Ovary (tissue), 10 donors: Measurements from ENCODE around the gene PLPPR4. TPM values are rescaled to one million over a fixed set of nuclear protein-coding genes. Genes with fewer than 3 reads are reported as not detected.
A peak's percentile ranks its signal among the peaks of the same experiment; 100 is the strongest.

Source experiments
- DNase-seq, 5 donors: peaks; one replicate each; pipeline ENCODE4 v3.0.0-alpha.2; 2019 to 2020
- H3K27ac ChIP-seq, 2 donors: fragments of 200-600 bp; one replicate each; pipeline versions ENCODE4 v1.5.1 to v1.8.0; 2019 to 2022
- H3K27me3 ChIP-seq: fragments of 200-600 bp; one replicate; pipeline ENCODE4 v1.8.0; 2022
- H3K36me3 ChIP-seq: fragments of 200-600 bp; sonication (generic); one replicate; pipeline ENCODE4 v1.5.1; 2019
- H3K4me1 ChIP-seq: one replicate; pipeline ENCODE4 v1.8.1; 2013; ENCODE audit warnings: mild to moderate bottlenecking, moderate library complexity; ENCODE audit not compliant: insufficient read depth
- H3K4me3 ChIP-seq: fragments of 200-600 bp; sonication (generic); one replicate; pipeline ENCODE4 v1.5.1; 2017
- H3K9me3 ChIP-seq, 2 donors: fragments of 200-600 bp in 1 of 2; sonication (generic) in 1 of 2; one replicate each; pipeline versions ENCODE4 v1.5.1 to v1.8.1; 2013 to 2019; ENCODE audit warnings: mild to moderate bottlenecking in 1 of 2, moderate library complexity in 1 of 2
- EP300 ChIP-seq: sonication (generic); formaldehyde crosslinking; IDR thresholded peaks from one replicate; pipeline ENCODE4 v1.6.1; 2017; ENCODE audit warnings: antibody characterized with exemption
- POLR2A ChIP-seq: fragments of 450-650 bp; IDR thresholded peaks from one replicate; pipeline ENCODE4 v1.6.1; 2017; ENCODE audit warnings: antibody characterized with exemption, mild to moderate bottlenecking, moderate library complexity
- WGBS, 3 donors: extraction: QIAGEN DNeasy Blood & Tissue Kit in 1 of 3; methylation state at CpG; one replicate each; pipeline versions ENCODE4 v1.1.5 to v1.1.7; 2013 to 2017; 5-methylcytosine and 5-hydroxymethylcytosine counted together
- intact Hi-C, 4 donors: fragments of 100-400 bp; cut with DNase I; formaldehyde crosslinking; loops; one replicate each; pipeline versions ENCODE4 v1.11.0 to v1.15.1; 2022 to 2023
- long read RNA-seq, 3 donors: library from polyadenylated mRNA in 2 of 3; unstranded in 2 of 3; transcript quantifications; one replicate each; pipeline ENCODE4 v2.0.0 and lab custom pipeline, GENCODE V29; 2021 to 2026
- polyA plus RNA-seq, 2 donors: library from polyadenylated mRNA; stranded (reverse); fragments of 200-250 nt in 1 of 2; fragments of 350-450 nt in 1 of 2; fragmentation: Illumina TruSeq in 1 of 2; extraction: RNeasy Lipid Tissue Mini Kit (QIAGEN cat#74804) in 1 of 2; gene quantifications; one replicate each; pipeline ENCODE4 v1.2.3, GENCODE V29; 2013 to 2014
- total RNA-seq, 7 donors: library from RNA; depleted of rRNA in 2 of 7; stranded (reverse); fragments of >200 nt in 2 of 7; fragmentation: NEBNext Ultra II Directional in 3 of 7; extraction: Animal tissue kit (Norgen Biotek cat#: 25700) in 3 of 7; gene quantifications; one replicate each; pipeline versions ENCODE4 v1.1.0 to v1.2.4, GENCODE V29; 2016 to 2023
- TF ChIP-seq, protein P1 (sequence below), 3 donors: fragments of 450-650 bp in 2 of 3; fragments of 200-600 bp in 1 of 3; IDR thresholded peaks; one replicate each; pipeline versions ENCODE4 v1.5.1 to v1.8.0; 2016 to 2022; ENCODE audit warnings: antibody characterized with exemption in 3 of 3, mild to moderate bottlenecking in 1 of 3
- donor health status: DM: no; HTN: no; CAD: no; lungs with moderate emphysema.
- donor health status: DM: no; HTN: no; CAD: no.
- donor health status: Bipolar disorder and iron deficiency.
- donor health status: DM: yes; HTN: yes; CAD: no.
- donor health status: DM: no; HTN: no; CAD: no.
- donor health status: DM: yes; HTN: yes; CAD: no.

The PLPPR4 gene, protein sequence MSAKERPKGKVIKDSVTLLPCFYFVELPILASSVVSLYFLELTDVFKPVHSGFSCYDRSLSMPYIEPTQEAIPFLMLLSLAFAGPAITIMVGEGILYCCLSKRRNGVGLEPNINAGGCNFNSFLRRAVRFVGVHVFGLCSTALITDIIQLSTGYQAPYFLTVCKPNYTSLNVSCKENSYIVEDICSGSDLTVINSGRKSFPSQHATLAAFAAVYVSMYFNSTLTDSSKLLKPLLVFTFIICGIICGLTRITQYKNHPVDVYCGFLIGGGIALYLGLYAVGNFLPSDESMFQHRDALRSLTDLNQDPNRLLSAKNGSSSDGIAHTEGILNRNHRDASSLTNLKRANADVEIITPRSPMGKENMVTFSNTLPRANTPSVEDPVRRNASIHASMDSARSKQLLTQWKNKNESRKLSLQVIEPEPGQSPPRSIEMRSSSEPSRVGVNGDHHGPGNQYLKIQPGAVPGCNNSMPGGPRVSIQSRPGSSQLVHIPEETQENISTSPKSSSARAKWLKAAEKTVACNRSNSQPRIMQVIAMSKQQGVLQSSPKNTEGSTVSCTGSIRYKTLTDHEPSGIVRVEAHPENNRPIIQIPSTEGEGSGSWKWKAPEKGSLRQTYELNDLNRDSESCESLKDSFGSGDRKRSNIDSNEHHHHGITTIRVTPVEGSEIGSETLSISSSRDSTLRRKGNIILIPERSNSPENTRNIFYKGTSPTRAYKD
- under 1 TPM in 4 of 7 donors, not detected in 3; 0.05 to 0.34 (median 0.22) TPM for total RNA-seq
- polyA plus RNA-seq: 1 to 10 TPM in 1 of 2 donors, under 1 TPM in 1; 0.05 to 1.3 TPM
- long read RNA-seq, donor 1: 0 reads
- long read RNA-seq, donor 2: 0 reads
- long read RNA-seq, donor 3: 0 reads

DNA sequence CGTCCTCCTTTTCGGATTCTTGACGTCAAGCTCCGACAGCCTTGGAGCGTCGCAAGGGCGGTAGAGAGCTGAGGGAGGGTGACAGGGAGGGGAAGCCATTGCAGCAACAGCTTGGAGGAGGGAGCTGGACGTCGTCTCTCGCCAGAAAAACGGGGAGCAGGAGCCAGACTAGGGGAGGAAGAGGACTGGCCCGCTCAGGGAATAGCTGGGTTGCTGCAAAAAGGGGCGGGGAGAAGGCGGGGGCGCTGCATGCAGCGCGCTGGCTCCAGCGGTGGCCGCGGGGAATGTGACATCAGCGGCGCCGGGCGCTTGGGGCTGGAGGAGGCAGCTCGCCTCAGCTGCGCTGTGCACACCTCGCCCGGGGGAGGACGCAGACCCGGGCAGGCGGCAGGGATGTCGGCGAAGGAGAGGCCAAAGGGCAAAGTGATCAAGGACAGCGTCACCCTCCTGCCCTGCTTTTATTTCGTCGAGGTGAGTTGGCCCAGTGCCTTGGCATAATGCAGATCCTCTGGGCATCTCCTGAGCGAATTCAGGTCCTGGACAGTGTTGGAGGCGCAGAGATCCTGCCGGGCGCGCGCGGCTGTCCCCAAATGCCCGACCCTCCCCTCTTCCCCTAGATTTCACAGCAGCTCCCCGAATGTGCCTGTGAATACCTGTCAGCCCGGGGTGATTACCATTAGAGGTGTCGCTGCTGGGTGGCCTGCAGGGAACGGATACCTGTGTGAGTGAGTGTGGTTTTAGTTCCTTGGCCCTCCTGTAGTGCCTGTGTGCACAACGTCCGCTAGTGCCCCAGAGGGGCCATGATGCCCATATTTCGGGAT lies at the start of gene PLPPR4:
TSS of gene PLPPR4 (plus strand) at position 292 of the 821 bp plus-strand sequence. CDS start at position 394, 102 bp downstream.
- Histone ChIP-seq H3K27ac (no peak within 1 kb of the TSS), H3K36me3 (no peaks in the 10 kb centered on the region), H3K4me3 (peak within 1 kb of the TSS; percentile 21), H3K4me1 (no peaks in the 10 kb centered on the region), H3K27me3 (no peaks in the 10 kb centered on the region), H3K9me3 (no peaks in the 10 kb centered on the region)
- intact Hi-C loops: no loop called here
- no peak for DNase-seq
- WGBS, 3 donors: 3 to 6% (median 4%) methylated on average over 50 to 51 of the region's 51 CpGs
- TF ChIP-seq POLR2A (no peak), EP300 (no peak)
- TF ChIP-seq, protein P1, sequence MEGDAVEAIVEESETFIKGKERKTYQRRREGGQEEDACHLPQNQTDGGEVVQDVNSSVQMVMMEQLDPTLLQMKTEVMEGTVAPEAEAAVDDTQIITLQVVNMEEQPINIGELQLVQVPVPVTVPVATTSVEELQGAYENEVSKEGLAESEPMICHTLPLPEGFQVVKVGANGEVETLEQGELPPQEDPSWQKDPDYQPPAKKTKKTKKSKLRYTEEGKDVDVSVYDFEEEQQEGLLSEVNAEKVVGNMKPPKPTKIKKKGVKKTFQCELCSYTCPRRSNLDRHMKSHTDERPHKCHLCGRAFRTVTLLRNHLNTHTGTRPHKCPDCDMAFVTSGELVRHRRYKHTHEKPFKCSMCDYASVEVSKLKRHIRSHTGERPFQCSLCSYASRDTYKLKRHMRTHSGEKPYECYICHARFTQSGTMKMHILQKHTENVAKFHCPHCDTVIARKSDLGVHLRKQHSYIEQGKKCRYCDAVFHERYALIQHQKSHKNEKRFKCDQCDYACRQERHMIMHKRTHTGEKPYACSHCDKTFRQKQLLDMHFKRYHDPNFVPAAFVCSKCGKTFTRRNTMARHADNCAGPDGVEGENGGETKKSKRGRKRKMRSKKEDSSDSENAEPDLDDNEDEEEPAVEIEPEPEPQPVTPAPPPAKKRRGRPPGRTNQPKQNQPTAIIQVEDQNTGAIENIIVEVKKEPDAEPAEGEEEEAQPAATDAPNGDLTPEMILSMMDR (IDR thresholded peaks at IDR 0.05): no peak

DNA sequence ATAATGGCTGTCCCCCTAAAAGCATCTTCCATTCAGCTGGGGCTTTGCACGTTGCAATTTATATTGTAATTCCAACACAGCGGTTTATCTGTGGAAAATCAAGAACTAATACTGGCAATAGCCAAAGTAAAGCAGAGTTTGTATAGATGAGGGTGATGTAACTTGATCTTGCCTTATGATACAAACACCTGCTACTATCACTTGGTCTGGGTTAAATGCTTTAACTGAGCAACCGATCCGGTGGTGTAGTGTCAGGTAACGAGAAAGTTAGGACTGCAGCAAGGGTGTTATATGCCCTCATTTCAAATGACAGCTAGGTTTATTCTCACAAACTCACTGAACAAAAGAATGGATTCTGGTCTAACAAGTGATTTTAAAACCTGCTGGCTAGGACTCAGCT lies 47.3 kb upstream of the PLPPR4 start:
- H3K27ac ChIP-seq: no peak overlapping the region
- TF ChIP-seq POLR2A: no peak
- TF ChIP-seq, protein P1 (IDR thresholded peaks at IDR 0.05): no peak
- TF ChIP-seq EP300: no peak
- H3K27me3 ChIP-seq: no peaks in the 10 kb centered on the region
- H3K9me3 ChIP-seq: no peaks in the 10 kb centered on the region
- no peak for DNase-seq
- intact Hi-C loops: no loop called here
- WGBS, 3 donors: 79 to 81% (median 81%) methylated on average over 5 of the region's 5 CpGs
- H3K4me1 ChIP-seq: no peaks in the 10 kb centered on the region
- H3K4me3 ChIP-seq: no peak overlapping the region
- H3K36me3 ChIP-seq: no peaks in the 10 kb centered on the region

DNA sequence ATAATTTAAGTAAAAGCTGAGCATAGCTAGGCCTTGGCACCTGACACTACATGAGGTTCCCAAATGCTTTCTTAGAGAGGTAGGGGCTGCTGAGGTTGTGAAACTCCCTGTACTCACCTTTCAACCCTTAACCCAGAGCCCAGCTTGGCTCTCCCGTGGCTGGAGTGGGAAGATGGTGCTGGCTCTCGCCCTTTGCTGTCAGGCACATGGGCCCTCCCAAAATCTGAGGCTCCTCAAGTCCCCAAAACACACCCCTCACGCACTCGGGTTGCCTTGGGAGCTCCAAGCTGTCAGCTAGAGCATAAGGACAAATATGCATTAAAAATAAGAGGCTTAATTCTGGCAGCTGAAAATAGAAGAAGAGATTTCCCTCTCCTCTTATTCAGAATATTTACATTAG lies 46.7 kb upstream of the PLPPR4 start:
- H3K4me3 ChIP-seq: no peak overlapping the region
- no peaks in the 10 kb centered on the region for H3K36me3 ChIP-seq
- TF ChIP-seq POLR2A: no peak
- TF ChIP-seq, protein P1 (IDR thresholded peaks at IDR 0.05): no peak
- TF ChIP-seq EP300: no peak
- no peaks in the 10 kb centered on the region for H3K4me1 ChIP-seq
- no peak for DNase-seq
- intact Hi-C loops: no loop called here
- no peaks in the 10 kb centered on the region for H3K27me3 ChIP-seq
- H3K9me3 ChIP-seq: no peaks in the 10 kb centered on the region
- WGBS, 3 donors: 24 to 32% (median 28%) methylated on average over 4 of the region's 4 CpGs
- H3K27ac ChIP-seq: no peak overlapping the region

DNA sequence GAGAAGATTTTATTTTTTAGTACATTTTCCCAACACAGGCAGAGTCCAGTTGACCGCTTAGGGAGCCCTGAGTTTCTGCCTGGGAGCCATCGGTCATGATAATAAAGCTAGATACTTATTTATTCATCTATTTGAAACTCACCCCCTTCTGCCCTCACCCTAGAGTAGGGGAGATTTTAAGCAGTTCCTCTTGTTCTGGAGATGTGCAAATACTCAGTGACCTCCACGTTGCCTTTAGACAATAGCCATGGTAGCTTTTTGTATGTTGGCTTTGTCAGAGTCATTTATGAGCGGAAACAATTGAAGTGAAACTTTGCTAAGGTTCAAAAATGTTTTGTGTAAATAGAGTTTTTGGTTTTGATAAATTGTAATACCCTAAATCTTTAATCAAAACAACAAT lies 45.7 kb upstream of the PLPPR4 start:
- DNase-seq: no peak
- H3K27me3 ChIP-seq: no peaks in the 10 kb centered on the region
- no peak overlapping the region for H3K27ac ChIP-seq
- H3K9me3 ChIP-seq: no peaks in the 10 kb centered on the region
- no peaks in the 10 kb centered on the region for H3K4me1 ChIP-seq
- TF ChIP-seq POLR2A: no peak
- TF ChIP-seq EP300: no peak
- TF ChIP-seq, protein P1 (IDR thresholded peaks at IDR 0.05): no peak
- no peaks in the 10 kb centered on the region for H3K36me3 ChIP-seq
- intact Hi-C loops: no loop called here
- WGBS, 3 donors: 86 to 89% (median 86%) methylated on average over 4 of the region's 4 CpGs
- H3K4me3 ChIP-seq: no peak overlapping the region
